IPS-11a (cell line): ENCODE measurements around the gene ADNP2.

Experiments used
- H3K4me3 ChIP-seq: one replicate; pipeline ENCODE4 v1.5.1; 2013; ENCODE audit warnings: low read depth, low read length, control low read depth

Gene ADNP2

GRCh38 chr18:80188643-80189530 is 79.8 kb downstream of the ADNP2 start:
- H3K4me3 ChIP-seq: no peak overlapping the region

GRCh38 chr18:80189531-80189865 is 80.4 kb downstream of the ADNP2 start:
- no peak overlapping the region for H3K4me3 ChIP-seq
